ENCODE results near the gene DLG2. TPM values are rescaled to one million over a fixed set of nuclear protein-coding genes. Genes with fewer than 3 reads are reported as not detected.

DLG2 gene
- total and polyA plus RNA-seq, 2 of the 8 experiments (the other 6 are each of a cell fraction or from before 2014, with no cell fraction given) = 1.7 to 14.3 TPM

DNA sequence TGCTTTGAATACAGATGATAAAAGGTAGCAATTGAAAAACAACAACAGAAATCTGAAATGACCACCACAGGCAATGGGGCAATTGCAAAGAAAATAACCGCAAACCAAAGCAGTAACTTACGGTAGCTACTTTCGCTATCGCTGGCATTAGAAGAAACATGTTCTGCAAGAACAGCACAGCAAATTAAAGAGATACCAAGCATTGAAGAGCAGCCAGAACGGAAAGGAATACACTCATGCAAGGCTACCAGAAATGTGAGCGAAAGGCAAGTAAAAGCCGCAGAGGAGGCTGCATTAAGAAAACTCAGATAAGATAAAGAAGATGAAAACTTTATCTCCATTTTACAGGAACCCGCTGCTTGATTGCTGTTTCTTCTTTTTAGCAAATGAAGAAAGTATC lies 2146.9 kb downstream of the DLG2 start (continued):
- TF ChIP-seq, protein P1, sequence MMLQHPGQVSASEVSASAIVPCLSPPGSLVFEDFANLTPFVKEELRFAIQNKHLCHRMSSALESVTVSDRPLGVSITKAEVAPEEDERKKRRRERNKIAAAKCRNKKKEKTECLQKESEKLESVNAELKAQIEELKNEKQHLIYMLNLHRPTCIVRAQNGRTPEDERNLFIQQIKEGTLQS (IDR thresholded peaks at IDR 0.05; ENCODE audit: insufficient read depth, low read depth, low read length) = no peak
- TF ChIP-seq SP2 (IDR thresholded peaks at IDR 0.05; ENCODE audit: low read length) (no peak), EP300 (IDR thresholded peaks at IDR 0.05; ENCODE audit: borderline replicate concordance in 1 of 2, low read depth in 2 of 2, low read length in 2 of 2) (no peak), ZNF274 (IDR thresholded peaks at IDR 0.05; ENCODE audit: borderline replicate concordance, extremely low read depth, low read length) (no peak), EZH2 (IDR thresholded peaks at IDR 0.05; ENCODE audit: low read depth, low read length, severe bottlenecking) (no peak)
